ENCODE results near the gene EML6.

GRCh38 chr2:54958717-54959371, 235.4 kb downstream of the EML6 start:
- TF ChIP-seq CTCF (IDR thresholded peaks at IDR 0.05) (no peak), EZH2 (IDR thresholded peaks at IDR 0.05) (no peak)
